Measurements from ENCODE around the gene KCNT1.

KCNT1 gene

GRCh38 chr9:135809166-135809565 lies 107.2 kb downstream of the KCNT1 start:
- Histone ChIP-seq H3K9ac (ENCODE audit: low read depth, low read length, poor library complexity) (no peak overlapping the region), H3K36me3 (replicated peaks in 1 of 2; ENCODE audit: control insufficient read depth in 2 of 2, insufficient read depth in 2 of 2, low read length in 2 of 2) (peaks cover 42 to 74% of the 10 kb centered on the region in 2 donors), H4K91ac (ENCODE audit: low read depth, low read length, poor library complexity) (no peak overlapping the region)

GRCh38 chr9:135810806-135811575 lies 109.0 kb downstream of the KCNT1 start:
- Histone ChIP-seq H4K91ac (ENCODE audit: low read depth, low read length, poor library complexity) (no peak overlapping the region), H3K36me3 (replicated peaks in 1 of 2; ENCODE audit: control insufficient read depth in 2 of 2, insufficient read depth in 2 of 2, low read length in 2 of 2) (peaks cover 57 to 93% of the 10 kb centered on the region in 2 donors), H3K4me1 (ENCODE audit: control insufficient read depth in 2 of 2, insufficient read depth in 1 of 2, low read depth in 1 of 2, low read length in 2 of 2) (no peaks in the 10 kb centered on the region), H4K8ac (ENCODE audit: low read depth, low read length) (no peak overlapping the region), H2BK12ac (ENCODE audit: low read length) (no peak overlapping the region), H3K14ac (ENCODE audit: low read length) (no peak overlapping the region), H3K18ac (ENCODE audit: low read length) (no peak overlapping the region), H3K27ac (replicated peaks; ENCODE audit: low read length) (no peak overlapping the region), H3K4me2 (ENCODE audit: insufficient read depth, low read length, poor library complexity, severe bottlenecking) (no peak overlapping the region), H3K4ac (ENCODE audit: low read length) (no peak overlapping the region), H2BK5ac (ENCODE audit: low read length) (no peak overlapping the region), H3K79me1 (ENCODE audit: low read depth, low read length) (no peaks in the 10 kb centered on the region), H2AK5ac (ENCODE audit: low read depth, low read length) (no peak overlapping the region), H3K9ac (ENCODE audit: low read depth, low read length, poor library complexity) (no peak overlapping the region), H3K27me3 (ENCODE audit: control insufficient read depth in 3 of 3, insufficient read depth in 3 of 3, low read depth in 1 of 3, low read length in 3 of 3) (no peaks in the 10 kb centered on the region), H2BK15ac (ENCODE audit: low read length) (no peak overlapping the region), H3K23ac (ENCODE audit: low read depth, low read length, poor library complexity) (no peak overlapping the region), H3K9me3 (replicated peaks in 1 of 2; ENCODE audit: control insufficient read depth in 2 of 2, insufficient read depth in 1 of 2, low read depth in 1 of 2, low read length in 2 of 2) (peaks cover 2 to 5% of the 10 kb centered on the region in 2 donors), H3K4me3 (ENCODE audit: low read length in 2 of 2) (no peak overlapping the region), H2AFZ (ENCODE audit: low read length) (no peak overlapping the region), H2BK120ac (ENCODE audit: low read depth, low read length) (no peak overlapping the region)
- no CpG with 5 or more reads among the region's 23 CpGs for WGBS, 2 donors (ENCODE audit: extremely low coverage in 2 of 2, insufficient read length in 2 of 2, insufficient replicate concordance in 1 of 2)
- DNase-seq (ENCODE audit: low spot score): no peak

More at GRCh38 chr9:135809166-135809565, 107.2 kb downstream of the KCNT1 start:
- no peak overlapping the region for H2BK15ac ChIP-seq (ENCODE audit: low read length)
- H4K8ac ChIP-seq (ENCODE audit: low read depth, low read length): no peak overlapping the region
- WGBS, 2 donors (ENCODE audit: extremely low coverage in 2 of 2, insufficient read length in 2 of 2, insufficient replicate concordance in 1 of 2): no CpG with 5 or more reads among the region's 10 CpGs
- H3K27ac ChIP-seq (replicated peaks; ENCODE audit: low read length): no peak overlapping the region
- H2BK12ac ChIP-seq (ENCODE audit: low read length): no peak overlapping the region
- no peak overlapping the region for H2AK5ac ChIP-seq (ENCODE audit: low read depth, low read length)
- H3K79me1 ChIP-seq (ENCODE audit: low read depth, low read length): peaks cover 3% of the 10 kb centered on the region
- no peak overlapping the region for H2BK5ac ChIP-seq (ENCODE audit: low read length)
- no peak overlapping the region for H3K4ac ChIP-seq (ENCODE audit: low read length)
- no peaks in the 10 kb centered on the region for H3K27me3 ChIP-seq (ENCODE audit: control insufficient read depth in 3 of 3, insufficient read depth in 3 of 3, low read depth in 1 of 3, low read length in 3 of 3)
- no peak overlapping the region for H2AFZ ChIP-seq (ENCODE audit: low read length)
- no peak overlapping the region for H3K18ac ChIP-seq (ENCODE audit: low read length)
- no peaks in the 10 kb centered on the region for H3K4me1 ChIP-seq (ENCODE audit: control insufficient read depth in 2 of 2, insufficient read depth in 1 of 2, low read depth in 1 of 2, low read length in 2 of 2)
- no peak overlapping the region for H3K14ac ChIP-seq (ENCODE audit: low read length)
- H3K9me3 ChIP-seq (replicated peaks in 1 of 2; ENCODE audit: control insufficient read depth in 2 of 2, insufficient read depth in 1 of 2, low read depth in 1 of 2, low read length in 2 of 2): peaks cover 2 to 5% of the 10 kb centered on the region in 2 donors
- no peak for DNase-seq (ENCODE audit: low spot score)
- no peak overlapping the region for H2BK120ac ChIP-seq (ENCODE audit: low read depth, low read length)
- no peak overlapping the region for H3K4me2 ChIP-seq (ENCODE audit: insufficient read depth, low read length, poor library complexity, severe bottlenecking)
- H3K4me3 ChIP-seq (ENCODE audit: low read length in 2 of 2): no peak overlapping the region
- no peak overlapping the region for H3K23ac ChIP-seq (ENCODE audit: low read depth, low read length, poor library complexity)

- Histone ChIP-seq H3K27ac (replicated peaks; ENCODE audit: low read length) (no peak overlapping the region), H3K36me3 (replicated peaks in 1 of 2; ENCODE audit: control insufficient read depth in 2 of 2, insufficient read depth in 2 of 2, low read length in 2 of 2) (peaks cover 65 to 100% of the 10 kb centered on the region in 2 donors)
Measured at GRCh38 chr9:135811801-135812200, 109.8 kb downstream of the KCNT1 start.

GRCh38 chr9:135812961-135813360 lies 111.0 kb downstream of the KCNT1 start:
- Histone ChIP-seq H3K4me3 (ENCODE audit: low read length in 2 of 2) (no peak overlapping the region), H2BK120ac (ENCODE audit: low read depth, low read length) (no peak overlapping the region), H3K27me3 (ENCODE audit: control insufficient read depth in 3 of 3, insufficient read depth in 3 of 3, low read depth in 1 of 3, low read length in 3 of 3) (no peaks in the 10 kb centered on the region), H2BK12ac (ENCODE audit: low read length) (no peak overlapping the region), H3K4me1 (ENCODE audit: control insufficient read depth in 2 of 2, insufficient read depth in 1 of 2, low read depth in 1 of 2, low read length in 2 of 2) (no peaks in the 10 kb centered on the region), H2AK5ac (ENCODE audit: low read depth, low read length) (no peak overlapping the region), H3K4me2 (ENCODE audit: insufficient read depth, low read length, poor library complexity, severe bottlenecking) (no peak overlapping the region), H2BK15ac (ENCODE audit: low read length) (no peak overlapping the region), H4K91ac (ENCODE audit: low read depth, low read length, poor library complexity) (no peak overlapping the region), H4K8ac (ENCODE audit: low read depth, low read length) (no peak overlapping the region), H3K23ac (ENCODE audit: low read depth, low read length, poor library complexity) (no peak overlapping the region), H3K36me3 (replicated peaks in 1 of 2; ENCODE audit: control insufficient read depth in 2 of 2, insufficient read depth in 2 of 2, low read length in 2 of 2) (peaks cover 74 to 100% of the 10 kb centered on the region in 2 donors), H2BK5ac (ENCODE audit: low read length) (no peak overlapping the region), H3K9me3 (replicated peaks in 1 of 2; ENCODE audit: control insufficient read depth in 2 of 2, insufficient read depth in 1 of 2, low read depth in 1 of 2, low read length in 2 of 2) (peaks cover 2 to 5% of the 10 kb centered on the region in 2 donors), H3K27ac (replicated peaks; ENCODE audit: low read length) (no peak overlapping the region), H3K4ac (ENCODE audit: low read length) (no peak overlapping the region), H3K79me1 (ENCODE audit: low read depth, low read length) (peaks cover 1% of the 10 kb centered on the region), H3K14ac (ENCODE audit: low read length) (no peak overlapping the region), H3K9ac (ENCODE audit: low read depth, low read length, poor library complexity) (no peak overlapping the region), H3K18ac (ENCODE audit: low read length) (no peak overlapping the region), H2AFZ (ENCODE audit: low read length) (no peak overlapping the region)
- no peak for DNase-seq (ENCODE audit: low spot score)
- no CpG with 5 or more reads among the region's 13 CpGs for WGBS, 2 donors (ENCODE audit: extremely low coverage in 2 of 2, insufficient read length in 2 of 2, insufficient replicate concordance in 1 of 2)

More at GRCh38 chr9:135811801-135812200, 109.8 kb downstream of the KCNT1 start:
- Histone ChIP-seq H3K4me3 (ENCODE audit: low read length in 2 of 2) (no peak overlapping the region), H3K14ac (ENCODE audit: low read length) (no peak overlapping the region), H2AK5ac (ENCODE audit: low read depth, low read length) (no peak overlapping the region), H3K23ac (ENCODE audit: low read depth, low read length, poor library complexity) (no peak overlapping the region), H2BK5ac (ENCODE audit: low read length) (no peak overlapping the region), H3K9ac (ENCODE audit: low read depth, low read length, poor library complexity) (no peak overlapping the region), H3K4me1 (ENCODE audit: control insufficient read depth in 2 of 2, insufficient read depth in 1 of 2, low read depth in 1 of 2, low read length in 2 of 2) (no peaks in the 10 kb centered on the region), H3K4ac (ENCODE audit: low read length) (no peak overlapping the region), H3K27me3 (ENCODE audit: control insufficient read depth in 3 of 3, insufficient read depth in 3 of 3, low read depth in 1 of 3, low read length in 3 of 3) (no peaks in the 10 kb centered on the region), H3K9me3 (replicated peaks in 1 of 2; ENCODE audit: control insufficient read depth in 2 of 2, insufficient read depth in 1 of 2, low read depth in 1 of 2, low read length in 2 of 2) (peaks cover 2 to 5% of the 10 kb centered on the region in 2 donors), H2BK15ac (ENCODE audit: low read length) (no peak overlapping the region), H4K91ac (ENCODE audit: low read depth, low read length, poor library complexity) (no peak overlapping the region), H3K4me2 (ENCODE audit: insufficient read depth, low read length, poor library complexity, severe bottlenecking) (no peak overlapping the region), H4K8ac (ENCODE audit: low read depth, low read length) (no peak overlapping the region), H3K18ac (ENCODE audit: low read length) (no peak overlapping the region), H2AFZ (ENCODE audit: low read length) (no peak overlapping the region), H2BK120ac (ENCODE audit: low read depth, low read length) (no peak overlapping the region), H2BK12ac (ENCODE audit: low read length) (no peak overlapping the region), H3K79me1 (ENCODE audit: low read depth, low read length) (no peaks in the 10 kb centered on the region)
- no peak for DNase-seq (ENCODE audit: low spot score)
- WGBS, 2 donors (ENCODE audit: extremely low coverage in 2 of 2, insufficient read length in 2 of 2, insufficient replicate concordance in 1 of 2): no CpG with 5 or more reads among the region's 11 CpGs
